ENCODE results near the gene CEP104. TPM values are rescaled to one million over a fixed set of nuclear protein-coding genes. Genes with fewer than 3 reads are reported as not detected.

Gene CEP104
- total RNA-seq, 4 donors from 2014 or later = 42.9 to 64.5 (median 54.7) TPM

GRCh38 chr1:3837685-3838084 is 19.3 kb downstream of the CEP104 start:
- no peak overlapping the region for H3K4me3 ChIP-seq
- no peaks in the 10 kb centered on the region for H3K27me3 ChIP-seq
- no peak for TF ChIP-seq CTCF (IDR thresholded peaks at IDR 0.05)
- no peak for TF ChIP-seq POLR2A (IDR thresholded peaks at IDR 0.05)
- no peak overlapping the region for H3K27ac ChIP-seq
- H3K9me3 ChIP-seq = peaks cover 0 to 4% (median 0%) of the 10 kb centered on the region in 4 donors
- DNase-seq = no peak
- no peaks in the 10 kb centered on the region for H3K4me1 ChIP-seq
- H3K36me3 ChIP-seq = peaks cover 0 to 85% (median 0%) of the 10 kb centered on the region in 3 donors

GRCh38 chr1:3837200-3837599 is 19.8 kb downstream of the CEP104 start:
- DNase-seq = no peak
- Histone ChIP-seq H3K36me3 (peaks cover 0 to 85% (median 0%) of the 10 kb centered on the region in 3 donors), H3K4me3 (no peak overlapping the region), H3K4me1 (no peaks in the 10 kb centered on the region), H3K9me3 (peaks cover 0 to 4% (median 0%) of the 10 kb centered on the region in 4 donors), H3K27ac (no peak overlapping the region), H3K27me3 (no peaks in the 10 kb centered on the region)
- TF ChIP-seq POLR2A (IDR thresholded peaks at IDR 0.05) = no peak
- no peak for TF ChIP-seq CTCF (IDR thresholded peaks at IDR 0.05)

GRCh38 chr1:3836421-3836820 is 20.6 kb downstream of the CEP104 start:
- no peak for DNase-seq
- Histone ChIP-seq H3K4me3 (no peak overlapping the region), H3K4me1 (no peaks in the 10 kb centered on the region), H3K27me3 (no peaks in the 10 kb centered on the region), H3K36me3 (peaks cover 0 to 86% (median 0%) of the 10 kb centered on the region in 3 donors), H3K9me3 (peaks cover 0 to 4% (median 0%) of the 10 kb centered on the region in 4 donors), H3K27ac (no peak overlapping the region)
- no peak for TF ChIP-seq CTCF (IDR thresholded peaks at IDR 0.05)
- TF ChIP-seq POLR2A (IDR thresholded peaks at IDR 0.05) = no peak

- Histone ChIP-seq H3K27me3 (no peaks in the 10 kb centered on the region), H3K4me3 (no peak overlapping the region), H3K4me1 (no peaks in the 10 kb centered on the region), H3K27ac (no peak overlapping the region), H3K9me3 (peaks cover 0 to 4% (median 0%) of the 10 kb centered on the region in 4 donors), H3K36me3 (peaks cover 0 to 87% (median 0%) of the 10 kb centered on the region in 3 donors)
- DNase-seq = no peak
- TF ChIP-seq CTCF (IDR thresholded peaks at IDR 0.05) = no peak
- TF ChIP-seq POLR2A (IDR thresholded peaks at IDR 0.05) = no peak
Observed at GRCh38 chr1:3834701-3835100, 22.3 kb downstream of the CEP104 start.

GRCh38 chr1:3831689-3832088 is 25.3 kb downstream of the CEP104 start:
- Histone ChIP-seq H3K36me3 (peaks cover 0 to 87% (median 0%) of the 10 kb centered on the region in 3 donors), H3K4me1 (no peaks in the 10 kb centered on the region), H3K9me3 (no peaks in the 10 kb centered on the region), H3K27ac (no peak overlapping the region), H3K27me3 (no peaks in the 10 kb centered on the region), H3K4me3 (no peak overlapping the region)
- TF ChIP-seq CTCF (IDR thresholded peaks at IDR 0.05) (no peak), POLR2A (IDR thresholded peaks at IDR 0.05) (no peak)
- DNase-seq = no peak

GRCh38 chr1:3828391-3828790 is 28.6 kb downstream of the CEP104 start:
- Histone ChIP-seq H3K4me3 (no peak overlapping the region), H3K27me3 (no peaks in the 10 kb centered on the region), H3K36me3 (peaks cover 0 to 93% (median 0%) of the 10 kb centered on the region in 3 donors), H3K9me3 (no peaks in the 10 kb centered on the region), H3K4me1 (no peaks in the 10 kb centered on the region), H3K27ac (no peak overlapping the region)
- TF ChIP-seq POLR2A (IDR thresholded peaks at IDR 0.05) (no peak), CTCF (IDR thresholded peaks at IDR 0.05) (no peak)
- no peak for DNase-seq
